HepG2 (cell line): Measurements from ENCODE around the gene PBX1. TPM values are rescaled to one million over a fixed set of nuclear protein-coding genes. Genes with fewer than 3 reads are reported as not detected.

Experiments used
- ATAC-seq: fragments of 200-7000 bp; cut with Tn5 transposase; 3 replicates; pipeline ENCODE4 v1.9.1; 2020; ENCODE audit warnings: mild to moderate bottlenecking, moderate library complexity
- BruUV-seq: library from RNA; stranded (reverse); fragments of 400-500 nt; replicated peaks from 2 replicates; lab custom pipeline; 2021; lab: Mats Ljungman, UMichigan
- CTCF ChIA-PET: fragments of 300-600 bp; formaldehyde crosslinking; extraction: SDS; loops from one replicate; lab custom pipeline; 2021; ENCODE audit warnings: low total read pairs, inconsistent platforms, low intra/inter-chr PET ratio; lab: Yijun Ruan, JAX
- POLR2A ChIA-PET: fragments of 350-600 bp; sonication (Branson Sonifier 250); formaldehyde crosslinking; loops from one replicate; lab custom pipeline; 2020; ENCODE audit warnings: antibody characterized with exemption, inconsistent platforms; lab: Yijun Ruan, JAX
- DNase-seq: peaks from one replicate; pipeline ENCODE4 v3.0.0-alpha.2; 2015; ENCODE audit warnings: low spot score
- FAIRE-seq: peaks from 3 replicates; lab custom pipeline; 2011; peaks lifted over from hg19 to GRCh38; lab: Jason Lieb, UNC
- H2AFZ ChIP-seq: one replicate; pipeline ENCODE4 v1.6.1; 2011; ENCODE audit warnings: low read length, inconsistent platforms
- H3K27ac ChIP-seq: fragments of 300-600 bp; 3 replicates; pipeline ENCODE4 v1.8.0; 2011; ENCODE audit warnings: mixed run types, mild to moderate bottlenecking, mixed read lengths, low read length, inconsistent platforms; ENCODE audit not compliant: insufficient read depth; ENCODE audit errors: extremely low read length
- H3K27me3 ChIP-seq, 2 experiments: fragments of 200-600 bp in 1 of 2; 2 replicates in 1 of 2; 3 replicates in 1 of 2; pipeline versions ENCODE4 v1.6.0 to v1.8.0; 2011; ENCODE audit warnings: low read length in 2 of 2, mild to moderate bottlenecking in 2 of 2, moderate library complexity in 2 of 2, inconsistent platforms in 1 of 2; ENCODE audit not compliant: insufficient read depth in 2 of 2, control insufficient read depth in 1 of 2
- H3K36me3 ChIP-seq, 2 experiments: fragments of 200-600 bp in 1 of 2; replicated peaks in 1 of 2; 2 replicates in 1 of 2; 3 replicates in 1 of 2; pipeline versions ENCODE4 v1.5.1 to v1.8.0; 2011; ENCODE audit warnings: low read length in 2 of 2, inconsistent platforms in 1 of 2; ENCODE audit not compliant: insufficient read depth in 2 of 2, control insufficient read depth in 1 of 2
- H3K4me1 ChIP-seq: 2 replicates; pipeline ENCODE4 v1.5.1; 2012; ENCODE audit warnings: low read length, inconsistent platforms; ENCODE audit not compliant: insufficient read depth
- H3K4me2 ChIP-seq: 2 replicates; pipeline ENCODE4 v1.6.0; 2011; ENCODE audit warnings: low read depth, low read length, inconsistent platforms
- H3K4me3 ChIP-seq, 3 experiments: fragments of 200-600 bp in 1 of 3; sonication (generic), shearing (Covaris generic) in 1 of 3; replicated peaks in 1 of 3; 2 replicates each; pipeline ENCODE4 v1.5.1; 2011 to 2016; ENCODE audit warnings: low read length in 3 of 3, inconsistent platforms in 2 of 3, low read depth in 2 of 3, mild to moderate bottlenecking in 2 of 3, control low read depth in 1 of 3, mixed read lengths in 1 of 3; ENCODE audit not compliant: insufficient read depth in 1 of 3
- H3K79me2 ChIP-seq: one replicate; pipeline ENCODE4 v1.6.1; 2011; ENCODE audit warnings: low read length, inconsistent platforms; ENCODE audit not compliant: insufficient read depth
- H3K9ac ChIP-seq: 2 replicates; pipeline ENCODE4 v1.6.0; 2011; ENCODE audit warnings: mild to moderate bottlenecking, low read depth, low read length, inconsistent platforms; ENCODE audit not compliant: insufficient read depth
- H3K9me3 ChIP-seq: 2 replicates; pipeline ENCODE4 v1.5.1; 2012; ENCODE audit warnings: mild to moderate bottlenecking, low read length
- H4K20me1 ChIP-seq: 2 replicates; pipeline ENCODE4 v1.6.0; 2011; ENCODE audit warnings: inconsistent platforms, mild to moderate bottlenecking, low read length, moderate library complexity; ENCODE audit not compliant: insufficient read depth
- CREM ChIP-seq, 2 experiments: sonication (generic) in 1 of 2; formaldehyde crosslinking in 1 of 2; IDR thresholded peaks; 2 replicates each; pipeline versions ENCODE4 v1.4.0 to v1.6.1; 2016 to 2020; ENCODE audit warnings: antibody characterized with exemption in 1 of 2, mild to moderate bottlenecking in 1 of 2, missing genetic modification reagents in 1 of 2
- FUBP1 ChIP-seq: sonication (generic); formaldehyde crosslinking; IDR thresholded peaks from 2 replicates; pipeline ENCODE4 v1.5.1; 2020; ENCODE audit warnings: missing genetic modification reagents, mild to moderate bottlenecking, borderline replicate concordance
- IRX3 ChIP-seq: sonication (generic); formaldehyde crosslinking; IDR thresholded peaks from 2 replicates; pipeline ENCODE4 v1.8.1; 2023; ENCODE audit warnings: mild to moderate bottlenecking, low read depth, missing genetic modification reagents, borderline replicate concordance
- KAT8 ChIP-seq: IDR thresholded peaks from 2 replicates; pipeline ENCODE4 v1.6.1; 2016; ENCODE audit warnings: missing genetic modification reagents, missing compliant biosample characterization
- MAFG ChIP-seq: sonication (generic); formaldehyde crosslinking; IDR thresholded peaks from 2 replicates; pipeline ENCODE4 v1.5.1; 2020; ENCODE audit warnings: mild to moderate bottlenecking, missing genetic modification reagents
- RORA ChIP-seq: sonication (generic); formaldehyde crosslinking; IDR thresholded peaks from 2 replicates; pipeline ENCODE4 v1.5.0; 2020; ENCODE audit warnings: mild to moderate bottlenecking, missing genetic modification reagents, moderate library complexity
- ZMYM4 ChIP-seq: sonication (generic); formaldehyde crosslinking; IDR thresholded peaks from 2 replicates; pipeline ENCODE4 v1.8.1; 2023; ENCODE audit warnings: mild to moderate bottlenecking, missing genetic modification reagents
- WGBS: methylation state at CpG from one replicate; pipeline ENCODE4 v1.1.6; 2017; ENCODE audit warnings: low lambda C conversion rate; 5-methylcytosine and 5-hydroxymethylcytosine counted together
- in situ Hi-C: cut with HindIII; loops from 2 replicates; pipeline ENCODE4 v1.10.0; 2017; ENCODE audit warnings: low pct_unique_long_range_greater_than_20kb; ENCODE audit not compliant: extremely low pct_ligation_motif_present
- intact Hi-C: fragments of 100-400 bp; cut with micrococcal nuclease; formaldehyde crosslinking; loops from one replicate; pipeline ENCODE4 v1.10.0; 2022; ENCODE audit not compliant: unreplicated experiment
- polyA plus RNA-seq, 8 experiments: library from polyadenylated mRNA; depleted of rRNA in 3 of 8; stranded (reverse) in 7 of 8; unstranded in 1 of 8; fragments of >200 nt; fragmentation: Illumina TruSeq in 4 of 8; extraction: Trizol in 4 of 8; gene quantifications; 2 replicates each; pipeline versions ENCODE4 v1.2.1 to v1.2.3, GENCODE V29; 2011 to 2016; ENCODE audit warnings: low read depth in 4 of 8, missing spikeins in 1 of 8, mixed read lengths in 1 of 8; ENCODE audit not compliant: insufficient read depth in 1 of 8
- total RNA-seq, 5 experiments: library from RNA; depleted of rRNA; stranded (reverse); fragments of >200 nt; fragmentation: Illumina TruSeq; extraction: Trizol; gene quantifications; 2 replicates each; pipeline ENCODE4 v1.2.3, GENCODE V29; 2016; ENCODE audit warnings: low read depth in 1 of 5

PBX1 gene
- total and polyA plus RNA-seq, 2 of the 13 experiments (the other 11 are each of a cell fraction or from before 2014, with no cell fraction given) = 0.24 TPM; not detected in 1

DNA sequence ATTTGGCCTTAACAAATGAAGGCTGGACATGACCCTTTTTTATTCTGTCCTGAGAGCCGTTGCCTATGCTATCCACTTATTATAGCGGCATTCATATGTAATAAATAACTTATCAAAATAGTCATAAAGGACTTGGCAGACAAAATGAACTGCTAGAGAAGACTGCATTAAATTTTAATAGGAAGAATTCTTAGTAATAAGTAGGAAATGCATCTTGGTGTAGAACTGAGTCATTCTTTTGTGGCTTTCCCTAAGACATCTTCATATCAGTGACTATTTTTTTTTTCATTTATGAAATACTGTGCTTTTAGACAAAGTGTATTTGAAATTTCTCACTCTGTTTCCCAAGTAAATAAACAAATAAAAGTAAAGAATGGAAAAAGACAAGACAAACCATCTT lies 45.6 kb downstream of the PBX1 start:
- in situ Hi-C loops (no loop called here), intact Hi-C loops (no loop called here)
- ATAC-seq (no peak), FAIRE-seq (no peak), DNase-seq (no peak)
- Histone ChIP-seq H3K9me3 (no peaks in the 10 kb centered on the region), H3K4me2 (no peak overlapping the region), H3K27ac (no peak overlapping the region), H3K27me3 (no peaks in the 10 kb centered on the region; a peak in 1 of 5 replicates), H3K4me3 (no peak overlapping the region), H3K79me2 (no peaks in the 10 kb centered on the region), H3K9ac (no peak overlapping the region), H3K4me1 (no peaks in the 10 kb centered on the region), H3K36me3 (no peaks in the 10 kb centered on the region), H2AFZ (no peak overlapping the region), H4K20me1 (no peaks in the 10 kb centered on the region)
- ChIA-PET CTCF (no interaction called here), POLR2A (no interaction called here)
- WGBS = 0% methylated on average over 2 of the region's 2 CpGs
- no TSS peak for BruUV-seq
- no peak for TF ChIP-seq CREM (IDR thresholded peaks at IDR 0.05)
- no peak for TF ChIP-seq CREM (CRISPR knock-in tag; IDR thresholded peaks at IDR 0.05)
- TF ChIP-seq FUBP1 = no peak
- TF ChIP-seq IRX3 (CRISPR knock-in tag) = no peak
- TF ChIP-seq RORA (CRISPR knock-in tag) = no peak
- no peak for TF ChIP-seq KAT8 (CRISPR knock-in tag)
- TF ChIP-seq ZMYM4 (CRISPR knock-in tag) = no peak
- no peak for TF ChIP-seq MAFG (CRISPR knock-in tag)
